ENCODE results near the gene DMBX1. TPM values are rescaled to one million over a fixed set of nuclear protein-coding genes. Genes with fewer than 3 reads are reported as not detected.

The DMBX1 gene
- total and polyA plus RNA-seq, 2 of the 13 experiments (the other 11 are each of a cell fraction or from before 2014, with no cell fraction given): not detected

DNA sequence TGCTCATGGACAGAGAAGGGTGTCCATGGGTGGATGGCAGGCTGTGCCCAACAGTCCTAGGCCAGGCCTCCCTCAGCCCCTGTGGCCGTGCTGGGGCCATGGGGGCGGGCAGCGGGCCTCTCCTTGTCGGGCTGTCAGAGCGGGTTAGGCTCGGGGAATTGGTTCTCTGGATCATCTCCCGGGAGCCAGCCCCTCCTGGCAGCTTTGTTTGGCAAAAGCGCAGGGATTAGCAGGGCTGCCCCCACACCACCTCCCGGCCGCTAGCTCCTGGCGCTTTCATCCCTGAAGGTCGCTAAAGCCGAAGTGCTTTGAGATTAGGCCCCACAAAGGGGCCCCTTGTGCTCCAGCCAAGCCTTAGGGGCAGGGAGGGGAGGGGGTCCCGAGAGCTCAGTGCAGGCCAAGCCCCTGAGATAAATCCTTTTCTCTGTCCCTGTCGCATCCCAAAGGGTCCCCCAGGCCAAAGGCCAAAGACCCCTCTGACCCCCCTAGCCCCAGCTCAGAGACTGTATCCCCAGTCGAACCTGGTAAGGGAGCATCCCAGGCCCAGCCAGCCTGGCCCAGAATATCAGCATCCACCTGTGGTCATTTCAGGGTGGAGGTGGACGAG, 9.8 kb upstream of the DMBX1 start:
- in situ Hi-C loops (cut with HindIII; ENCODE audit: extremely low pct_ligation_motif_present, low pct_unique_long_range_greater_than_20kb) (loop anchor here (5.0 kb wide), 1 partner anchor 47 kb away; no protein-coding TSS in a partner anchor), intact Hi-C loops (cut with micrococcal nuclease; ENCODE audit: unreplicated experiment) (no loop called here)

More for the DNA sequence above, 9.8 kb upstream of the DMBX1 start:
- H3K27ac ChIP-seq (ENCODE audit: extremely low read length, insufficient read depth, low read length): no peak overlapping the region
- no peak overlapping the region for H2AFZ ChIP-seq (ENCODE audit: low read length)
- peaks cover 6 to 37% of the 10 kb centered on the region in 2 experiments; a peak in 3 of 5 replicates for H3K27me3 ChIP-seq (ENCODE audit: control insufficient read depth in 1 of 2, insufficient read depth in 2 of 2, low read length in 2 of 2)
- ChIA-PET CTCF (ENCODE audit: low intra/inter-chr PET ratio, low total read pairs) (interaction anchor here (0.9 kb wide), 1 partner anchor 48 kb away, joined by 3 read pairs; no protein-coding TSS in a partner anchor), POLR2A (no interaction called here)
- H3K36me3 ChIP-seq (replicated peaks in 1 of 2; ENCODE audit: control insufficient read depth in 1 of 2, insufficient read depth in 2 of 2, low read length in 2 of 2): no peaks in the 10 kb centered on the region
- H3K9me3 ChIP-seq (ENCODE audit: low read length): no peaks in the 10 kb centered on the region
- FAIRE-seq: no peak
- H3K9ac ChIP-seq (ENCODE audit: insufficient read depth, low read depth, low read length): no peak overlapping the region
- H3K4me1 ChIP-seq (ENCODE audit: insufficient read depth, low read length): peaks cover 27% of the 10 kb centered on the region; the same call in 1 of the 2 replicates
- H3K79me2 ChIP-seq (ENCODE audit: insufficient read depth, low read length): no peaks in the 10 kb centered on the region
- 7% methylated on average over 3 of the region's 17 CpGs for WGBS (ENCODE audit: low lambda C conversion rate)
- H3K4me2 ChIP-seq (ENCODE audit: low read depth, low read length): 0 out of 2 replicates have a peak overlapping the region, but pooled peaks have one; percentile 12
- no peak overlapping the region for H3K4me3 ChIP-seq (replicated peaks in 1 of 3; ENCODE audit: insufficient read depth in 1 of 3, low read depth in 2 of 3, low read length in 3 of 3)
- BruUV-seq (replicated peaks): no TSS peak
- H4K20me1 ChIP-seq (ENCODE audit: insufficient read depth, low read length): no peaks in the 10 kb centered on the region
- no peak for TF ChIP-seq E2F5 (CRISPR knock-in tag; conservative IDR thresholded peaks at IDR 0.05)
- no peak for TF ChIP-seq ZNF101 (CRISPR knock-in tag; IDR thresholded peaks at IDR 0.05; ENCODE audit: borderline replicate concordance, low read depth)
- TF ChIP-seq PITX1 (CRISPR knock-in tag; IDR thresholded peaks at IDR 0.05): 0 out of 2 replicates have a peak, but pooled peaks have one; percentile 22
- TF ChIP-seq, protein P1, sequence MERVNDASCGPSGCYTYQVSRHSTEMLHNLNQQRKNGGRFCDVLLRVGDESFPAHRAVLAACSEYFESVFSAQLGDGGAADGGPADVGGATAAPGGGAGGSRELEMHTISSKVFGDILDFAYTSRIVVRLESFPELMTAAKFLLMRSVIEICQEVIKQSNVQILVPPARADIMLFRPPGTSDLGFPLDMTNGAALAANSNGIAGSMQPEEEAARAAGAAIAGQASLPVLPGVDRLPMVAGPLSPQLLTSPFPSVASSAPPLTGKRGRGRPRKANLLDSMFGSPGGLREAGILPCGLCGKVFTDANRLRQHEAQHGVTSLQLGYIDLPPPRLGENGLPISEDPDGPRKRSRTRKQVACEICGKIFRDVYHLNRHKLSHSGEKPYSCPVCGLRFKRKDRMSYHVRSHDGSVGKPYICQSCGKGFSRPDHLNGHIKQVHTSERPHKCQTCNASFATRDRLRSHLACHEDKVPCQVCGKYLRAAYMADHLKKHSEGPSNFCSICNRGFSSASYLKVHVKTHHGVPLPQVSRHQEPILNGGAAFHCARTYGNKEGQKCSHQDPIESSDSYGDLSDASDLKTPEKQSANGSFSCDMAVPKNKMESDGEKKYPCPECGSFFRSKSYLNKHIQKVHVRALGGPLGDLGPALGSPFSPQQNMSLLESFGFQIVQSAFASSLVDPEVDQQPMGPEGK (CRISPR knock-in tag; IDR thresholded peaks at IDR 0.05): peak; percentile 60
- TF ChIP-seq, protein P2, sequence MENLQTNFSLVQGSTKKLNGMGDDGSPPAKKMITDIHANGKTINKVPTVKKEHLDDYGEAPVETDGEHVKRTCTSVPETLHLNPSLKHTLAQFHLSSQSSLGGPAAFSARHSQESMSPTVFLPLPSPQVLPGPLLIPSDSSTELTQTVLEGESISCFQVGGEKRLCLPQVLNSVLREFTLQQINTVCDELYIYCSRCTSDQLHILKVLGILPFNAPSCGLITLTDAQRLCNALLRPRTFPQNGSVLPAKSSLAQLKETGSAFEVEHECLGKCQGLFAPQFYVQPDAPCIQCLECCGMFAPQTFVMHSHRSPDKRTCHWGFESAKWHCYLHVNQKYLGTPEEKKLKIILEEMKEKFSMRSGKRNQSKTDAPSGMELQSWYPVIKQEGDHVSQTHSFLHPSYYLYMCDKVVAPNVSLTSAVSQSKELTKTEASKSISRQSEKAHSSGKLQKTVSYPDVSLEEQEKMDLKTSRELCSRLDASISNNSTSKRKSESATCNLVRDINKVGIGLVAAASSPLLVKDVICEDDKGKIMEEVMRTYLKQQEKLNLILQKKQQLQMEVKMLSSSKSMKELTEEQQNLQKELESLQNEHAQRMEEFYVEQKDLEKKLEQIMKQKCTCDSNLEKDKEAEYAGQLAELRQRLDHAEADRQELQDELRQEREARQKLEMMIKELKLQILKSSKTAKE (CRISPR knock-in tag; IDR thresholded peaks at IDR 0.05; ENCODE audit: borderline replicate concordance): no peak
- TF ChIP-seq AHR (CRISPR knock-in tag; IDR thresholded peaks at IDR 0.05): no peak
- 0 out of 2 replicates have a peak, but pooled peaks have one; percentile 16 for TF ChIP-seq ZFX (CRISPR knock-in tag; IDR thresholded peaks at IDR 0.05; ENCODE audit: low read depth)
- no peak for TF ChIP-seq ZBTB7A (CRISPR knock-in tag; IDR thresholded peaks at IDR 0.05)
- 0 out of 2 replicates have a peak, but pooled peaks have one; percentile 47 for TF ChIP-seq BCL6 (CRISPR knock-in tag; IDR thresholded peaks at IDR 0.05)
- TF ChIP-seq SRY (CRISPR knock-in tag; IDR thresholded peaks at IDR 0.05): no peak
- TF ChIP-seq CENPX (CRISPR knock-in tag; IDR thresholded peaks at IDR 0.05): no peak
- peak; percentile 23; the same call in 1 of the 2 replicates for TF ChIP-seq MTA1 (CRISPR knock-in tag; IDR thresholded peaks at IDR 0.05; ENCODE audit: borderline replicate concordance)
- TF ChIP-seq ZNF205 (CRISPR knock-in tag; IDR thresholded peaks at IDR 0.05): no peak
- no peak for TF ChIP-seq TBP (CRISPR knock-in tag; IDR thresholded peaks at IDR 0.05)
- 0 out of 2 replicates have a peak, but pooled peaks have one; percentile 21 for TF ChIP-seq HNRNPL (IDR thresholded peaks at IDR 0.05; ENCODE audit: low read depth, low read length)
- no peak for TF ChIP-seq U2AF1 (optimal IDR thresholded peaks at IDR 0.05; ENCODE audit: low read depth, low read length)
- no peak for DNase-seq (ENCODE audit: low spot score)
- ATAC-seq: peak; percentile 24; the same call in 2 of the 3 replicates
